Smooth muscle cell (in vitro differentiated cells): Measurements from ENCODE around the gene S1PR1. TPM values are rescaled to one million over a fixed set of nuclear protein-coding genes. Genes with fewer than 3 reads are reported as not detected.
A peak's percentile ranks its signal among the peaks of the same experiment; 100 is the strongest.
"Not testable (repeated sequence)": the region's sequence is repeated elsewhere in the genome, so short reads cannot be mapped to it uniquely, and the experiment has no call there.

ENCODE experiments used
- DNase-seq: peaks from one replicate; lab custom pipeline; 2025; ENCODE audit not compliant: unreplicated experiment; lab: John Stamatoyannopoulos, UW
- H2AFZ ChIP-seq: fragments of 200-600 bp; sonication (generic); 2 replicates; pipeline ENCODE4 v1.6.0; 2016; ENCODE audit warnings: antibody characterized with exemption, low read depth, mild to moderate bottlenecking
- H3F3A ChIP-seq: fragments of 200-600 bp; sonication (generic); 2 replicates; pipeline ENCODE4 v1.6.0; 2017; ENCODE audit warnings: antibody characterized with exemption, low read depth
- H3K27ac ChIP-seq: fragments of 200-600 bp; sonication (generic); 2 replicates; pipeline ENCODE4 v1.5.1; 2016; ENCODE audit warnings: low read depth, mild to moderate bottlenecking
- H3K27me3 ChIP-seq: fragments of 200-600 bp; sonication (generic); 2 replicates; pipeline ENCODE4 v1.6.1; 2016; ENCODE audit warnings: low read depth, mild to moderate bottlenecking
- H3K36me3 ChIP-seq: fragments of 200-600 bp; sonication (generic); 2 replicates; pipeline ENCODE4 v1.5.1; 2016; ENCODE audit warnings: low read depth
- H3K4me1 ChIP-seq: fragments of 200-600 bp; sonication (generic); 2 replicates; pipeline ENCODE4 v1.5.1; 2016; ENCODE audit warnings: low read depth
- H3K4me2 ChIP-seq: fragments of 200-600 bp; sonication (generic); 2 replicates; pipeline ENCODE4 v1.6.0; 2016; ENCODE audit warnings: mild to moderate bottlenecking
- H3K4me3 ChIP-seq: fragments of 200-600 bp; sonication (generic); 2 replicates; pipeline ENCODE4 v1.5.1; 2016; ENCODE audit warnings: mild to moderate bottlenecking
- H3K79me2 ChIP-seq: fragments of 200-600 bp; sonication (generic); 2 replicates; pipeline ENCODE4 v1.6.0; 2016; ENCODE audit warnings: low read depth, mild to moderate bottlenecking
- H3K9ac ChIP-seq: fragments of 200-600 bp; sonication (generic); 2 replicates; pipeline ENCODE4 v1.6.0; 2016; ENCODE audit warnings: low read depth
- H3K9me3 ChIP-seq: fragments of 200-600 bp; sonication (generic); replicated peaks from 2 replicates; pipeline ENCODE4 v1.5.1; 2016; ENCODE audit warnings: low read depth
- H4K20me1 ChIP-seq: fragments of 200-600 bp; sonication (generic); 2 replicates; pipeline ENCODE4 v1.6.0; 2016; ENCODE audit warnings: low read depth
- WGBS: methylation state at CpG from one replicate; pipeline ENCODE4 v1.1.7; 2016; ENCODE audit warnings: low lambda C conversion rate; 5-methylcytosine and 5-hydroxymethylcytosine counted together
- polyA plus RNA-seq: library from polyadenylated mRNA; unstranded; fragments of >200 nt; fragmentation: Nextera tagmentation; extraction: Ambion mirVana; gene quantifications from 2 replicates; pipeline ENCODE4 v1.2.1, GENCODE V29; 2016
- total RNA-seq: library from RNA; depleted of rRNA; stranded (reverse); fragments of >200 nt; gene quantifications from 2 replicates; pipeline ENCODE4 v1.2.3, GENCODE V29; 2014
- TF ChIP-seq, protein P1 (sequence below): fragments of 200-600 bp; sonication (generic); IDR thresholded peaks from 2 replicates; pipeline ENCODE4 v1.5.1; 2017; ENCODE audit warnings: borderline replicate concordance, mild to moderate bottlenecking, antibody characterized with exemption; ENCODE audit not compliant: insufficient read depth, poor library complexity, severe bottlenecking

S1PR1 gene
- total RNA-seq: 11.7 and 12.1 TPM in 2 replicates
- polyA plus RNA-seq: 7.2 and 12.0 TPM in 2 replicates

GRCh38 chr1:101236516-101237228, at the start of gene S1PR1:
Gene S1PR1 (plus strand): TSS chr1:101237019. CDS start chr1:101238985, 1,966 bp downstream.
- H3K9ac ChIP-seq: peak within 1 kb of the TSS; percentile 71
- H3K4me2 ChIP-seq: peak within 1 kb of the TSS; percentile 98
- H3F3A ChIP-seq: peaks cover 5% of the 10 kb centered on the region
- no peaks in the 10 kb centered on the region for H4K20me1 ChIP-seq
- no peaks in the 10 kb centered on the region for H3K36me3 ChIP-seq
- H3K79me2 ChIP-seq: peaks cover 7% of the 10 kb centered on the region
- peak within 1 kb of the TSS; percentile 47 for H3K27ac ChIP-seq
- WGBS: under 1% methylated on average over 39 of the region's 46 CpGs
- TF ChIP-seq, protein P1, sequence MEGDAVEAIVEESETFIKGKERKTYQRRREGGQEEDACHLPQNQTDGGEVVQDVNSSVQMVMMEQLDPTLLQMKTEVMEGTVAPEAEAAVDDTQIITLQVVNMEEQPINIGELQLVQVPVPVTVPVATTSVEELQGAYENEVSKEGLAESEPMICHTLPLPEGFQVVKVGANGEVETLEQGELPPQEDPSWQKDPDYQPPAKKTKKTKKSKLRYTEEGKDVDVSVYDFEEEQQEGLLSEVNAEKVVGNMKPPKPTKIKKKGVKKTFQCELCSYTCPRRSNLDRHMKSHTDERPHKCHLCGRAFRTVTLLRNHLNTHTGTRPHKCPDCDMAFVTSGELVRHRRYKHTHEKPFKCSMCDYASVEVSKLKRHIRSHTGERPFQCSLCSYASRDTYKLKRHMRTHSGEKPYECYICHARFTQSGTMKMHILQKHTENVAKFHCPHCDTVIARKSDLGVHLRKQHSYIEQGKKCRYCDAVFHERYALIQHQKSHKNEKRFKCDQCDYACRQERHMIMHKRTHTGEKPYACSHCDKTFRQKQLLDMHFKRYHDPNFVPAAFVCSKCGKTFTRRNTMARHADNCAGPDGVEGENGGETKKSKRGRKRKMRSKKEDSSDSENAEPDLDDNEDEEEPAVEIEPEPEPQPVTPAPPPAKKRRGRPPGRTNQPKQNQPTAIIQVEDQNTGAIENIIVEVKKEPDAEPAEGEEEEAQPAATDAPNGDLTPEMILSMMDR: no peak
- peak within 1 kb of the TSS; percentile 87 for H2AFZ ChIP-seq
- H3K27me3 ChIP-seq: no peaks in the 10 kb centered on the region
- H3K4me3 ChIP-seq: peak within 1 kb of the TSS; percentile 69
- no peaks in the 10 kb centered on the region for H3K9me3 ChIP-seq
- DNase-seq: peak; percentile 31
- H3K4me1 ChIP-seq: peaks cover 17% of the 10 kb centered on the region

DNA sequence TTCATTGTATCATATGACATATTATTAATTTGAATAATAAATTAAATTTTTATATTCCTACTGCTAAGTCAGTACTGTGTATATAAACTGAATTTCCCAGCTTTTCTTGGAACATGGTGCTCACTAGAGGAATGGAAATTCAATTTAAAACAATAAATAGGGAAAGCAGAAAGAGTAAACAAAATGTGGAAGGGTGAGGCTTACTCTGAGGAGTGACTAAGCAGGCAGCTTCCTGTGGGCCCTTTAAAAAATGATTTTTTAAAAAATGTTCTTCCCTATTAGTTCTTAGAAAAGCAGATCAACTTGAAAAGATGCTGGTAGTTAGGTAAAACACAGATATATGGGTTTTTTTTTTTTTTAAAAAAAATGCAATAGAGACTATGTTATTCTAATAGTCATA, 49.5 kb upstream of the S1PR1 start:
- H3K9me3 ChIP-seq: no peaks in the 10 kb centered on the region
- H3F3A ChIP-seq: peaks cover 17% of the 10 kb centered on the region
- H3K36me3 ChIP-seq: no peaks in the 10 kb centered on the region
- no peaks in the 10 kb centered on the region for H3K79me2 ChIP-seq
- H3K27ac ChIP-seq: no peak overlapping the region
- no peak overlapping the region for H2AFZ ChIP-seq
- H3K9ac ChIP-seq: no peak overlapping the region
- no peak for DNase-seq
- no peaks in the 10 kb centered on the region for H3K4me1 ChIP-seq
- H3K4me3 ChIP-seq: no peak overlapping the region
- TF ChIP-seq, protein P1: no peak
- no peak overlapping the region for H3K4me2 ChIP-seq
- H4K20me1 ChIP-seq: no peaks in the 10 kb centered on the region
- H3K27me3 ChIP-seq: no peaks in the 10 kb centered on the region

- no peaks in the 10 kb centered on the region for H4K20me1 ChIP-seq
- H3K4me3 ChIP-seq: no peak overlapping the region
- no peak overlapping the region for H3K9ac ChIP-seq
- peaks cover 17% of the 10 kb centered on the region for H3F3A ChIP-seq
- H3K27ac ChIP-seq: no peak overlapping the region
- no peaks in the 10 kb centered on the region for H3K4me1 ChIP-seq
- 68% methylated on average over 1 of the region's 1 CpG for WGBS
- TF ChIP-seq, protein P1: no peak
- no peaks in the 10 kb centered on the region for H3K36me3 ChIP-seq
- no peaks in the 10 kb centered on the region for H3K27me3 ChIP-seq
- no peak overlapping the region for H3K4me2 ChIP-seq
- DNase-seq: no peak
- no peak overlapping the region for H2AFZ ChIP-seq
- no peaks in the 10 kb centered on the region for H3K79me2 ChIP-seq
- no peaks in the 10 kb centered on the region for H3K9me3 ChIP-seq
Measured at GRCh38 chr1:101188331-101188730, 48.5 kb upstream of the S1PR1 start.

DNA sequence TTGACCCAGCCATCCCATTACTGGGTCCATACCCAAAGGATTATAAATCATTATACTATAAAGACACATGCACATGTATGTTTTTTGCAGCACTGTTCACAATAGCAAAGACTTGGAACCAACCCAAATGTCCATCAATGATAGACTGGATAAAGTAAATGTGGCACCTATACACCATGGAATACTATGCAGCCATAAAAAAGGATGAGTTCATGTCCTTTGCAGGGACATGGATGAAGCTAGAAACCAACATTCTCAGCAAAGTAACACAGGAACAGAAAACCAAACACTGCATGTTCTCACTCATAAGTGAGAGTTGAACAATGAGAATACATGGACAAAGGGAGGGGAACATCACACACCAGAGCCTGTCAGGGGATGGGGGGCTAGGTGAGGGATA, 47.9 kb upstream of the S1PR1 start:
- H3K4me3 ChIP-seq, H3K27ac ChIP-seq, H2AFZ ChIP-seq, H3K27me3 ChIP-seq, DNase-seq, H3K9ac ChIP-seq, H4K20me1 ChIP-seq, H3K9me3 ChIP-seq, H3K79me2 ChIP-seq, H3K4me2 ChIP-seq, H3K4me1 ChIP-seq, H3K36me3 ChIP-seq: not testable (repeated sequence)
- peaks cover 17% of the 10 kb centered on the region for H3F3A ChIP-seq
